ENCODE data around the gene MMP14.

- TF ChIP-seq POLR2A (IDR thresholded peaks at IDR 0.05), result no peak
- TF ChIP-seq POLR2AphosphoS5 (IDR thresholded peaks at IDR 0.05), result no peak
Measured at GRCh38 chr14:22820731-22821130, 15.7 kb upstream of the MMP14 start.
